SK-N-SH (cell line): ENCODE data around the gene ASH1L. TPM values are rescaled to one million over a fixed set of nuclear protein-coding genes. Genes with fewer than 3 reads are reported as not detected.

Experiments
- CTCF ChIA-PET: fragments of 300-600, 350-600 bp; formaldehyde crosslinking; extraction: SDS; loops from one replicate; lab custom pipeline; 2021; lab: Yijun Ruan, JAX
- POLR2A ChIA-PET: fragments of 350-600 bp; sonication (Branson Sonifier 250); formaldehyde crosslinking; extraction: SDS; loops from one replicate; lab custom pipeline; 2020; ENCODE audit warnings: antibody characterized with exemption, inconsistent platforms; lab: Yijun Ruan, JAX
- DNase-seq: peaks from one replicate; pipeline ENCODE4 v3.0.0; 2012
- H2AFZ ChIP-seq: fragments of 200-600 bp; sonication (generic); 2 replicates; pipeline ENCODE4 v1.8.1; 2016; ENCODE audit warnings: antibody characterized with exemption, mild to moderate bottlenecking, low read depth
- H3F3A ChIP-seq: fragments of 200-600 bp; sonication (generic); replicated peaks from 2 replicates; pipeline ENCODE3; 2016; ENCODE audit warnings: antibody characterized with exemption, mild to moderate bottlenecking; ENCODE audit not compliant: insufficient read depth
- H3K27ac ChIP-seq, 2 experiments: fragments of 200-500 bp in 1 of 2; fragments of 200-600 bp in 1 of 2; sonication (Bioruptor generic) in 1 of 2; sonication (generic), shearing (Covaris generic) in 1 of 2; 2 replicates each; pipeline versions ENCODE4 v1.5.1 to v1.6.1; 2014 to 2016; ENCODE audit warnings: low read depth in 2 of 2, inconsistent platforms in 1 of 2, low read length in 1 of 2, mild to moderate bottlenecking in 1 of 2, mixed read lengths in 1 of 2
- H3K27me3 ChIP-seq: fragments of 200-600 bp; sonication (generic), shearing (Covaris generic); 2 replicates; pipeline ENCODE4 v1.6.1; 2016; ENCODE audit warnings: mixed run types; ENCODE audit not compliant: insufficient read depth
- H3K36me3 ChIP-seq, 2 experiments: fragments of 200-500 bp in 1 of 2; fragments of 200-600 bp in 1 of 2; sonication (Bioruptor generic) in 1 of 2; sonication (generic) in 1 of 2; replicated peaks in 1 of 2; 2 replicates each; pipeline versions ENCODE3 to v1.5.1; 2014 to 2016; ENCODE audit warnings: low read length in 1 of 2, mild to moderate bottlenecking in 1 of 2; ENCODE audit not compliant: insufficient read depth in 2 of 2, control insufficient read depth in 1 of 2
- H3K4me1 ChIP-seq, 2 experiments: fragments of 200-500 bp in 1 of 2; fragments of 200-600 bp in 1 of 2; sonication (Bioruptor generic) in 1 of 2; sonication (generic), shearing (Covaris generic) in 1 of 2; 2 replicates each; pipeline versions ENCODE4 v1.5.1 to v1.6.1; 2014 to 2016; ENCODE audit warnings: low read depth in 1 of 2, low read length in 1 of 2, mixed run types in 1 of 2; ENCODE audit not compliant: insufficient read depth in 2 of 2, control insufficient read depth in 1 of 2
- H3K4me2 ChIP-seq: fragments of 200-600 bp; sonication (generic), shearing (Covaris generic); 2 replicates; pipeline ENCODE4 v1.6.1; 2017; ENCODE audit warnings: mixed run types
- H3K4me3 ChIP-seq, 2 experiments: fragments of 200-500 bp in 1 of 2; fragments of 200-600 bp in 1 of 2; sonication (Bioruptor generic) in 1 of 2; sonication (generic), shearing (Covaris generic) in 1 of 2; 2 replicates each; pipeline versions ENCODE4 v1.5.1 to v1.8.1; 2014 to 2016; ENCODE audit warnings: low read depth in 2 of 2, inconsistent platforms in 1 of 2, low read length in 1 of 2, mild to moderate bottlenecking in 1 of 2, mixed read lengths in 1 of 2, moderate library complexity in 1 of 2
- H3K79me2 ChIP-seq: fragments of 200-600 bp; sonication (generic); 2 replicates; pipeline ENCODE4 v1.8.1; 2017; ENCODE audit warnings: mild to moderate bottlenecking; ENCODE audit not compliant: insufficient read depth
- H3K9ac ChIP-seq: fragments of 200-600 bp; sonication (generic); 2 replicates; pipeline ENCODE4 v1.6.1; 2017; ENCODE audit warnings: mixed run types
- H3K9me2 ChIP-seq: fragments of 200-600 bp; sonication (generic); 2 replicates; pipeline ENCODE4 v1.6.1; 2017; ENCODE audit warnings: mixed run types
- H3K9me3 ChIP-seq: fragments of 200-600 bp; sonication (generic); 2 replicates; pipeline ENCODE4 v1.6.1; 2017; ENCODE audit warnings: mixed run types, mild to moderate bottlenecking, moderate library complexity
- H4K20me1 ChIP-seq: fragments of 200-600 bp; sonication (generic); 2 replicates; pipeline ENCODE4 v1.6.1; 2017; ENCODE audit warnings: mild to moderate bottlenecking, mixed run types; ENCODE audit not compliant: insufficient read depth
- ELF1 ChIP-seq: IDR thresholded peaks from 2 replicates; pipeline ENCODE4 v1.4.0; 2012
- FOXJ3 ChIP-seq: sonication (generic); formaldehyde crosslinking; IDR thresholded peaks from 2 replicates; pipeline ENCODE4 v1.5.1; 2020; ENCODE audit warnings: mild to moderate bottlenecking, missing genetic modification reagents
- NRF1 ChIP-seq: IDR thresholded peaks from 2 replicates; pipeline ENCODE4 v1.6.1; 2012; ENCODE audit warnings: low read depth, mild to moderate bottlenecking, low read length
- POLR2AphosphoS5 ChIP-seq: IDR thresholded peaks from 2 replicates; pipeline ENCODE4 v1.6.1; 2012; ENCODE audit warnings: low read depth, low read length
- RXRA ChIP-seq: IDR thresholded peaks from 2 replicates; pipeline ENCODE4 v1.4.0; 2012; ENCODE audit warnings: low read depth, mild to moderate bottlenecking, borderline replicate concordance
- SIN3A ChIP-seq: IDR thresholded peaks from 2 replicates; pipeline ENCODE4 v1.6.1; 2012; ENCODE audit warnings: low read depth, mild to moderate bottlenecking, low read length, moderate library complexity, borderline replicate concordance
- TAF1 ChIP-seq: IDR thresholded peaks from 2 replicates; pipeline ENCODE4 v1.6.1; 2012; ENCODE audit warnings: low read depth, mild to moderate bottlenecking, low read length, moderate library complexity, borderline replicate concordance
- TEAD4 ChIP-seq: IDR thresholded peaks from 2 replicates; pipeline ENCODE4 v1.4.0; 2012; ENCODE audit warnings: mild to moderate bottlenecking, borderline replicate concordance; ENCODE audit not compliant: insufficient read depth
- WGBS: methylation state at CpG from one replicate; pipeline ENCODE4 v1.1.6; 2017; ENCODE audit warnings: low lambda C conversion rate; 5-methylcytosine and 5-hydroxymethylcytosine counted together
- polyA plus RNA-seq, 3 experiments: library from polyadenylated mRNA; depleted of rRNA; stranded (reverse); fragments of >200 nt; gene quantifications; 2 replicates each; pipeline ENCODE4 v1.2.3, GENCODE V29; 2012
- TF ChIP-seq, protein P1 (sequence below): IDR thresholded peaks from 2 replicates; pipeline ENCODE4; 2012

ASH1L gene
- polyA plus RNA-seq, 1 of the 3 experiments (the other 2 are of a cell fraction): 13.4 TPM

- Histone ChIP-seq H3K9ac (peak overlapping the region; percentile 85), H3K9me2 (no peaks in the 10 kb centered on the region), H3K79me2 (peaks cover 32% of the 10 kb centered on the region), H2AFZ (no peak overlapping the region), H3K4me2 (peak overlapping the region; percentile 97), H3K27me3 (no peaks in the 10 kb centered on the region), H4K20me1 (no peaks in the 10 kb centered on the region), H3K27ac (peak overlapping the region; percentile 95; a peak in 3 of 4 replicates), H3K36me3 (peaks cover under 1 to 16% of the 10 kb centered on the region in 2 experiments), H3K4me3 (peak overlapping the region; percentile 84 to 95), H3K4me1 (peaks cover 12 to 37% of the 10 kb centered on the region in 2 experiments), H3F3A (peaks cover 22% of the 10 kb centered on the region), H3K9me3 (no peaks in the 10 kb centered on the region)
- POLR2A ChIA-PET: interaction anchor here (1.4 to 2.0 kb wide), 3 partner anchors 12 to 60 kb away, joined by 5 to 9 read pairs (median 7); partner anchors contain the start of genes FDPS and SCAMP3
- WGBS: 68% methylated on average over 22 of the region's 27 CpGs
- CTCF ChIA-PET: interaction anchor here (0.6 to 11.6 kb wide), 20 partner anchors 9 to 400 kb away, joined by 3 to 184 read pairs (median 4); partner anchors contain the start of genes CLK2, ENTREP3, FDPS and HCN3
- peak; percentile 22 for DNase-seq
- TF ChIP-seq FOXJ3 (CRISPR knock-in tag) (no peak), TEAD4 (no peak), ELF1 (no peak), TAF1 (no peak), RXRA (no peak), SIN3A (no peak)
Measured at GRCh38 chr1:155321639-155322503, 240.7 kb downstream of the ASH1L start.

DNA sequence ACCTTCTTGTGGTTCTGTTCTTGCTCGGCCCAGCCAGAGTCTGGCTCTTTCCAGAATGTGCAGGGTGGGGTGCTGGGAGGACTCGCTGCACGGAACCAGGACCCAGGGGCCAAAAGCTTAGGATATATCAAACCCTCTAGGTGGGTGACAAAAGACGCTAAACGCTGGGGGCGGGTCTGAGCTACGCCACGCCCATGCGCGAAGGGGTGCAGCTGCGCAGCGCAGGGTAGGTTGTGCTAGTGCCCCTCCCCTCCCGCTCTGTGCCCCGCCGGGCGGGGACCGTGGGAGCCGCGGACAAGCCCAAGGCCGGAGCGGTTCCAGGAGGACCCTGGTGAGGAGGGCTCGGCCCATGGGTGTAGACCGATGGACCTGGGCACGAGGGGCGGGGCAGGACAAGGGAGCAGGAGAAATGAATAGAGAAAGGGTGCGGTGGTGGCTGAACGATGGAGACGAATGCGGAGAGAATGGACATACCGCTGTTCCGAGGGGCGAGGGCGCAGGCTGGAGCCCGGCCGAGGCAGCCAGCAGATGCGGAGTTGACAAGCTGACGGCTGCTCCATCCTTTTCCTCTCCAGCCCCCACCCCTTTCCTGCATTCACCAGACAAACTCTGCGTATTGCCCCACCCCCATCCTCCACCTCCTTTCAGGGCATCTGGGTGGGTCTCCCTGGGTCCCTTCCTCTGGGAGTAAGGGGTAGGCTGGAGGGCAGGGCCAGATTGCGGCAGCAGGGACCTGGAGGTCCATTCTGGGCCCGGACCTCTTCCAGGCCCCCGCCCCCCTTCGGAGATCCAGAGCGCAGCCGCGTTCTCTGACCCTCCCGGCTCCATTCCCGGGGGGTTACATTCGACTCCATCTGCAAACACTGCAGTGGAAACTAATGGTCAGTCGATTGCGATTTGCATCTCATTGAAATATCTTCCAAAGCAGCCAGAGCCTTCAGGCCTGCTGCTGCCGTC is 241.7 kb downstream of the ASH1L start, which contains the start of gene RUSC1:
RUSC1 (plus strand) TSS at position 234 of the 957 bp plus-strand sequence. CDS start 880 bp downstream, outside the sequence.
- WGBS: 31% methylated on average over 36 of the region's 51 CpGs
- H3K4me3 ChIP-seq: peak within 1 kb of the TSS; percentile 84 to 95
- CTCF ChIA-PET: interaction anchor here (0.8 to 11.6 kb wide), 13 partner anchors 11 to 183 kb away, joined by 3 to 184 read pairs (median 7); partner anchors contain the start of genes CLK2, ENTREP3, FDPS and HCN3

More for the DNA sequence above, 241.7 kb downstream of the ASH1L start, which contains the start of gene RUSC1:
- POLR2A ChIA-PET: interaction anchor here (0.7 to 2.0 kb wide), 6 partner anchors 11 to 793 kb away, joined by 3 to 9 read pairs (median 5); partner anchors contain the start of genes CLK2, FDPS and SCAMP3
- H3F3A ChIP-seq: peaks cover 31% of the 10 kb centered on the region
- peak within 1 kb of the TSS; percentile 5; the same call in 1 of the 2 replicates for H2AFZ ChIP-seq
- no peaks in the 10 kb centered on the region for H3K27me3 ChIP-seq
- H3K27ac ChIP-seq: peak within 1 kb of the TSS; percentile 95
- H3K9me2 ChIP-seq: no peaks in the 10 kb centered on the region
- TF ChIP-seq, protein P1, sequence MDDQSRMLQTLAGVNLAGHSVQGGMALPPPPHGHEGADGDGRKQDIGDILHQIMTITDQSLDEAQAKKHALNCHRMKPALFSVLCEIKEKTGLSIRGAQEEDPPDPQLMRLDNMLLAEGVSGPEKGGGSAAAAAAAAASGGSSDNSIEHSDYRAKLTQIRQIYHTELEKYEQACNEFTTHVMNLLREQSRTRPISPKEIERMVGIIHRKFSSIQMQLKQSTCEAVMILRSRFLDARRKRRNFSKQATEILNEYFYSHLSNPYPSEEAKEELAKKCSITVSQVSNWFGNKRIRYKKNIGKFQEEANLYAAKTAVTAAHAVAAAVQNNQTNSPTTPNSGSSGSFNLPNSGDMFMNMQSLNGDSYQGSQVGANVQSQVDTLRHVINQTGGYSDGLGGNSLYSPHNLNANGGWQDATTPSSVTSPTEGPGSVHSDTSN: peak; percentile 50
- TF ChIP-seq POLR2AphosphoS5: peak; percentile 78
- peak; percentile 90 for TF ChIP-seq NRF1
- TF ChIP-seq ELF1: no peak; the same call in 1 of the 2 replicates
- peak within 1 kb of the TSS; percentile 97 for H3K4me2 ChIP-seq
- peak; percentile 90 for DNase-seq
- H3K36me3 ChIP-seq: peaks cover 0 to 10% of the 10 kb centered on the region in 2 experiments
- H3K79me2 ChIP-seq: peaks cover 29% of the 10 kb centered on the region
- H3K9ac ChIP-seq: peak within 1 kb of the TSS; percentile 55
- H3K9me3 ChIP-seq: no peaks in the 10 kb centered on the region
- H4K20me1 ChIP-seq: no peaks in the 10 kb centered on the region
- H3K4me1 ChIP-seq: peaks cover 12 to 37% of the 10 kb centered on the region in 2 experiments
